NCI-H2227 treated with DMSO at 0.1 percent for 48 hours (cell line): ENCODE data around the gene TFEB.

ENCODE experiments used
- DNase-seq: peaks from one replicate; lab custom pipeline; 2025; lab: John Stamatoyannopoulos, UW

The TFEB gene

DNA sequence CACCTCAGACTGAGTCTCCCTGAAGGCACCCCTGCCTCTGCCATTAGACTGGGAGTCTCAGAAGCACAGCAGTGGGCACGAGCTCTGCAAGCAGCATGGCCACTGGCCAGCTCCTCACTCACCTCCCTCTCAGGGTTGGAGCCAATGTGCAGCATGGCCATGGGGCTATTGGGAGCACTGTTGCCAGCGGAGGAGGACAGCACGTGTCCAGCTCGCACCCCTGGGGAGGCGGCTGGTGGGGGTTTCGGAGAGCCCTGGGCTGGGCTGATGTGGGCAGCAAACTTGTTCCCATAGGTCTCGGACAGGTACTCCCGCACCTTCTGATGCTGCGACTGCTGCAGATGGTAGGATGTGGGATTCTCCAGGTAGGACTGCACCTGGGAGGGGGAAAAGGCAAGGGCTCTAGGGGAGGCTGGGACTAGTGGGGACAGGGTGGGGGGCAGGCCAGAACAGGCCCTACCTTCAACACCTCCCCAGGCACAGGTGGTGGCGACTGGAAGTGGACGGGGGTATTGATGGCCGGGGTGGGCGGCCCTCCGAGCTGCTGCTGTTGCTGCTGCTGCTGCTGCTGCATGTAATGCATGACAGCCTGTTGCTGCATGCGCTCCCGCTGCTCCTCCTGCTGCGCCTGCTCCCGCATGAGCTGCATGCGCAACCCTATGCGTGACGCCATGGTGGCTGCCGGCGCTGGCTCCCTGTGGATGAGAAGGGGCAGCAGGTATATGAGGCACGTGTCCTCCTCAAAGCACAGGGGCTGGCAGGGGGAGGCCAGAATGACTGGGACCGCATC is 44.7 kb downstream of the TFEB start:
- no peak for DNase-seq

DNA sequence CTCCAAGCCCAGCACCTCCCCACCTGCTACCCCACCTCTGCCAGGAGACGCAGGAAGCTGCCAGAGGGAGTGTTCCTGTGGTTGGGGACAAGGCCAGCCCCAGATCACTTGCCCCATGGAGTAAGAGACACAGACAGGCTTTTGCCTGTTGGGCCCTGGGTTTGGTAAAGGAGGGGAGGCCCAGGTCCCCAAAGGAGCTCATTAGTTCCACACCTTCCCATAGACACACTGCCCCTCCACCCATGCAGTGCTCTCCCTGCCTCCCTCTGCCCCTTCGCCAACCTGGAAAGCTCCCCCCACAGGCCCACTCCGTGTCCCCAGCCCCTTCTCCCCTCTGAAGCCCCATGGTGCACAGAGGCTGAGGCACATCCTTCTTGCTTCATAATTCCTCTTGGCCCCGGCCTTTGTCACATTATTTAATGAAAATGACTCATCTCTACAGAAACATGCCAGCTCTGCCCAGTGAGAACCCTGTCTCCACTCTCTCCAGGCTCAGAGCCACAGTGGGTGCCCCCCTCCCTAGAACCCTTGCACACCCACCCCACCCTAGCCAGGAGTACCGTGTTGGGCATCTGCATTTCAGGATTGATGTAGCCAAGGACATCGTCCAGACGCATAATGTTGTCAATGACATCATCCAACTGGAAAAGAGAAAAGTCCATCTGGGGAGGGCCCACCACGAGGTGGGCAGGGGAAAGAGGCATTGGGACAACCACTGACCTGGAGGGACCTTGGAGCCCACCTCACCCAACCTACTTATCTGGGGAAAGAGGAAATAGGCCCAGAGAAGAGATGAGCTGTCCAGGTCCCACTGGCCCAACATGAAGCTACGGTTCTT is 46.0 kb downstream of the TFEB start:
- no peak for DNase-seq

DNA sequence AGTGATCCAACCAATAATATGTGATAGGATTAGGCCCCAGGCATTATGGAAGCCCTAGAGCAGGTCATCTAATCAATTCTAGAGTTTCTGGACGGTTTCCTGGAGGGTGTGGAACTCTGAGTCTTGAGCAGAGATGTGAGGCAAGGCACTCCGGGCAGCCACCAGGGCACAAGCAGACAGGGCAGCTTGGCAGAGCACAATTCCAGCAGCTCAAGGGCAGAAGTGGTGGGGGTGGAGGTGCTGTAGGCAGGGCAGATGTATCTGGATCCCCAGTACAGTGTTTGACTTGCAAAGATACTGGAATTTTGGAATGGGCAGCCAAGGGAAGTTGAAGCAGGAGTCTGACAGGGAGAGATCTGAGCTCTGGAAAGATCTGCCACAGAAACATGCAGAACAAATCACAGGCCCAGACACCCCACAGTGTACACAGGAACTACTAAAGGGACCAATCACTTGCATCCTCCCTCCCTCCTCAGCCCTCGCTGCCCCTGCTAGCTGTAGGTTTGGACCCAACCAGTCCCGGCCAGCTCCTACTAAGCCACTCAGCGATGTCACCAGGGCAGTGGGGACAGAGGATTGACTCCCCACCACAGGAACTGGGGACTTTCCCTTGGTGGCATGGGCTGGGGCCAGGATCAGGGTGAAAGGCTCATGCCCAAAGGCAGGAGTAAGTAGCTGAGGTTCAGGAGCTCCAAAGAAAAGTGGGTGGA is 47.0 kb downstream of the TFEB start:
- DNase-seq, result no peak

DNA sequence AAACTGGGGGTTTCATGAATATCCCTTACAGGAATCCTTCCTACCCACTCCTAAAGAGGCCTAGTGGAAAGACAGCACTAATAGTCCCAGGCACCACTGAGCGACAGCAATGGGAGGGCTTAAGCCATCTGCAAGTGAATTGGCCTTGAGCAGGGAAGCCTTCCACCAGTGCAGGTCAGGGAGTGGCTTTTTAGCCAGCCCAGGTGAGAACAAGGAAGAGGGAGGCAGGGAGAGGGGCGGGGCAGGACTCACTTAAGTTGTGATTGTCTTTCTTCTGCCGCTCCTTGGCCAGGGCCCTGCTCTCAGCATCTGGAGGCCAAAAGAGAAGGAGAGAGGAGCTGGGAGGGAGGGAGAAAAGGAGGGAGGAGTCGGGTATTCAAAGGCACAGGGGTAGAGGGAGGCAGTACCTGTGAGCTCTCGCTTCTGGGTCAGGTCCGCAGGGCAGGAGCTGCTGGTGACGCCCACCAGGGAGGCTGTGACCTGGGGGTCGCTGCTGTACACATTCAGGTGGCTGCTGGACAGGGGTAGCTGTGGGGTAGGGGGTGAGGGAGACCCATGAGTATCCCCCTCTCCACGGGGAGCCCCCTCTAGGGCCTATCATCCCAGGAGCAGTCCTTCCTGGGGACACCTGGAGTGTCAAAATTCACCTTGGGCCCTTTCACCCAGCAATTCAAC is 47.8 kb downstream of the TFEB start:
- no peak for DNase-seq

DNA sequence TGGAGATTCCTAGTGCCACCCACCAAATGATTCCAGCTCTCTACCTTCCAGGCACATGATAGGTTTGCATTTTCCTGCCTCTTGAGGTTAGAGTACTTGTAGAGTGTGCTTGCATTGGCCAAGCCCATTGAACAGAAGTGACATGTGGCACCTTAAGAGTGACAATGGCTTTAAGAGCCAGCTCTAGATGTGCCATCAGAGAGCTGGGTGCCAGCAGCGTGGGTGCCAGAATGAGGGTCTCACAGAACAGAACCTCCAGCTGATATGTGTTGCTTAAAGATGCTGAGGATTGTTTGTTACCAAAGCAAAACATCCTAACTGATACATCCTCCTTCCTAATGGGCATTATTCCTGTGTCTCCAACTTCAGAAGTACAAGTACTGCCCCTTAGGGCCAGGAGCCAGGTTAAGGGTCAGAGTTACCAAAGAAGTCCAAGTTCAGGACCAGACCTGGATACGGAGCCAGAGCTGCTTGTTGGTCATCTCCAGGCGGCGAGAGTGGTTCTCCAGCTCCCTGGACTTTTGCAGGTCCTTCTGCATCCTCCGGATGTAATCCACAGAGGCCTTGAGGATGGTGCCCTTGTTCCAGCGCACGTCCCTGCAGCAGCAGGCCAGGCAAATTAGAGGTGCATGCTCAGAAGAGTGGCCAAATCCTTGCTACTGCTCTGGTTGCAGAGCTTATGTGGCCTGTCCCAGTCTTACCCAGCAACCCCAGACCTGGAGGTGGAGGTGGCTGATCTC is 49.6 kb downstream of the TFEB start:
- no peak for DNase-seq

DNA sequence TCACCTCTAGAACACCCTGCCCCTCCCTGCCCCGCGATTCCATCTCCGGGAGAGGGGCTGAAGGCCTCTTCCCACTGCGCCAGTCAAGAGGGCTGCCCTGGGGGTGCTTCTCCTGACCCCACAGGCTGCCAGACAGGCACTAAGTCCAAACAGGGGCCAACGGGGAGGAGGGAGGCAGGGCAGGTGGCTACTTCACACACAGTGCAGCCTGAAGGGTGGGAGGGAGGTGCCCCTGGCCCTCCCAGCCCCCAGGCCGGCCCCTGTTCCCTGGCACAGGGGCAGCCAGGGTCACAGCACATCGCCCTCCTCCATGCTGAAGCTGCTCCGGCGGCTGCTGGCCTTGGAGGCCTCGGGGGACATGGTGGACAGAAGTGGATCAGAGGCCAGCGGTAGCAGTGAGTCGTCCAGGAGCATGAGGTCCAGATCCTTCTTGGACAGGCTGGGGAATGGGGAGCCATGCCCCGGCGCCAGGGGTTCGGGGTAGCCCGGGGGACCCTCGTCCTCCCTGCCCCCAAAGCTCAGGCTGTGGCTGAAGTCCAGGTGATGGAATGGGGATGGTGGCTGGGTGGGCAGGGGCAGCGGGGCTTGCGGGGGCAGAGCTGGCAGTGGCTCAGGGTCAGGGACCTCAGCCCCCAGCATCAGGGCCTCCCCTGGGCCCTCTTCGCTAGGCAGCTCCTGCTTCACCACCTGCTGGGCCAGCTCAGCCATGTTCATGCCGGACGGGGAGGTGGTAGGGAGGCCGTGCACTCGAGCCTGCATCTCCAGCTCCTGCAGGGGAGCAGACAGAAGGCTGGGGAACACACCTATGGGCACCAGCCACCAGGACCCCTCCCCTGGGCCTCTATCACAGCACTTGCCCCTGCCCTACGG is 50.9 kb downstream of the TFEB start:
- no peak for DNase-seq

DNA sequence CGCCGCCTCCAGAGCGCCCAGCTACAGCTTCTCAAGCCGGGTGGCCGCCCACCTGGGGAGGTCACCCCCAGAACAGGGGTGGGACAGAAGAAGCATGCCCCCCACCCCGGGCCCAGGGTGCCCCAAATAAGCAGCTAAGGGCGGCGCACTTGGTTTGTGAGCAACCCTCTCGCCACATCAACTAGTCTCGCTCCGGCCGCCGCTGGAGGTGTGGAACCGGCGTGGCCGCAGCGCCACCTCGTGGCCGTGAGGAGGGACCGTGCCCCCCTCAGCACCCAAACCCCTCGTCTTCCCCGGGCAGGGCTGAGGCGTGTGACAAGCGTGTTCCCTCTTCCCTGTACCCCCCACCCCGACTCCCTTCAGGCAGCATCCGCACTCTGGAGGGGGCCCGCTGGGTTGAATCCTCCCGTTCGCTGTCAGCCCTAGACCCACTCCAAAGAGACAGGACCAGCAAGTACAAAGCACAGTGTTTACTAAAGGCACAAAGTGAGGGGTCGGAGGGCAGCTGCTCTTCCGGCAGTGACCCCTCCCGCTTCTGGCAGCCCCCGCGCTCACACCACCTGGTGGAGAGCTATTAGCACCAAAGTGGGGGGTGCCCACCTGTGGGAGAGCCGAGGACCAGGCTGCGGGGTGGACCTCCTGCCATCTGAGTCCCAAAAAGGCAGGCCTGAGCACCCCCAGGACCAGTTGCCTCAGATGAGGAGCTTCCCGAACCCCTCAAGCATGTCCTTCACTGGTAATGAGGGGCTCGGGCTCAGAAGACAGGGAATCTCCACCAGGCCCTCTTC is 51.7 kb downstream of the TFEB start:
- DNase-seq, result peak; percentile 46

DNA sequence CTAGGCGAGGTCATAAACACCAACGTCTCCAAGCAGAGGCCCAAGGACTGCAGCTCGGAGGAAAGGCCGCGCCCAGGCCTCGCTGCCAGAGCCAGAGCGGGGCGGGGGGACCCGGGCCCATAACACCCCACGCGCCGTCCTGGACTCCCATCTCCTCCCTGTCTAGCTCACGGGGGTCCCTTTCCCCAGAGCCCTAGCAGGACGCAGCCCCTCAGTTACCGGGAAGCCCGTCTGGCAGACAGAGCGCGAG is 52.2 kb downstream of the TFEB start:
- DNase-seq, result no peak

DNA sequence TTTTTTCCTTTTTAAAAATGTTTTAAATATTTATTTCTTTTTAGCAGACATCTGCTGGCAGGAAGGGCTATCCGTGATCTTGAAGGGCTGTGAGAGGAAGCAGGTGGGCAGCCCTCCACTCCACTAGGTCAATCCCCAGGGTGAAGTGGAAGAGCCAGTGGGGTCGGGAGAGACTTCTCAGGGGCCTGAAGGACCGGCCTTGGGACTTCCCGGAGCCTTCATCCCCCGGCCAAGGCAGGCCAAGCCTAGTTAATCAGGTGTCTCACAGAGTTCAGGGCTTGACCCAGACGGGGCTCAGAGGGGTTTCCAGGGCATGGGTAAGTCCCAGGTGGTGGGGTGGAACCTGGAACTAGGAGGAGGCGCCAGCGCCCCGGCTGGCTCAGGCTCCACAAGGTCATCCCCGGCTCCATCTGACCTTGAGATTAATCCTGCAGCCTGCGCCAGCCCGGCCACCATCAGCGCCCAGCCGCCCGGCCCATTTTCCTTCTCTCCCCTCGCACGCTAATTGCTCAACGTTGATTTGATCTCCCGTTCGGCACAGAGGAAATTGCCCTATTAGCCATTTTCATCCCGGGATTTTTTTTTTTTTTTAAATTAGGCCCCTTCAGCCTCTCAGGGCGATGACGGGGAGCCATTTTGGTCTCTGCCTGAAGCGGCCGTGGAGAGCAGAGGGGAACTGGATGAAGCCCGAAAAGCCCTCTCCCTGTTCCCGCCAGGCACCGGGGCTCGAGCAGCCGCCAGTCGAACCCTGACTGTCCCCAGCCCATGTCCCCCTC is 52.7 kb downstream of the TFEB start:
- DNase-seq, result no peak

DNA sequence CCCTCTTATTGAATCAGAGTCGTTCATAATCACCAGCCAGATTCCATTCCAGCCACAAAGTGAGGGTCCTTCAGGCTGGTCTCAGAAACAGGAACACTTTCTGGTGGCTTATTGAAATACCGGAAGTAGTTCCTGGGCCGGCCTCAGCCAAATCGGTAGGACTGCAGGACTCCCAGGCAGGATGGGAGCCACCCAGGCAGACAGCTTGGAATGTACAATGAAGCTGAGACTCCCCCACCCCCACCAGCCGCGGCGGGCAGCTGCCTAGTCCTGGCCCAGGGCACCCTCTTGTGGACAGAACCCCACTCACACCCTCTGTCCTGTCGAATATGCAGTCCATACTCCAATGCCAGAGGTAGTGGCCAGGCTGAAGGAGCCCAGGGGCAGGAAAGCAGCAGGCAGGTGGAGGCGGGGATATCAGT is 53.3 kb downstream of the TFEB start:
- peak; percentile 85 for DNase-seq

DNA sequence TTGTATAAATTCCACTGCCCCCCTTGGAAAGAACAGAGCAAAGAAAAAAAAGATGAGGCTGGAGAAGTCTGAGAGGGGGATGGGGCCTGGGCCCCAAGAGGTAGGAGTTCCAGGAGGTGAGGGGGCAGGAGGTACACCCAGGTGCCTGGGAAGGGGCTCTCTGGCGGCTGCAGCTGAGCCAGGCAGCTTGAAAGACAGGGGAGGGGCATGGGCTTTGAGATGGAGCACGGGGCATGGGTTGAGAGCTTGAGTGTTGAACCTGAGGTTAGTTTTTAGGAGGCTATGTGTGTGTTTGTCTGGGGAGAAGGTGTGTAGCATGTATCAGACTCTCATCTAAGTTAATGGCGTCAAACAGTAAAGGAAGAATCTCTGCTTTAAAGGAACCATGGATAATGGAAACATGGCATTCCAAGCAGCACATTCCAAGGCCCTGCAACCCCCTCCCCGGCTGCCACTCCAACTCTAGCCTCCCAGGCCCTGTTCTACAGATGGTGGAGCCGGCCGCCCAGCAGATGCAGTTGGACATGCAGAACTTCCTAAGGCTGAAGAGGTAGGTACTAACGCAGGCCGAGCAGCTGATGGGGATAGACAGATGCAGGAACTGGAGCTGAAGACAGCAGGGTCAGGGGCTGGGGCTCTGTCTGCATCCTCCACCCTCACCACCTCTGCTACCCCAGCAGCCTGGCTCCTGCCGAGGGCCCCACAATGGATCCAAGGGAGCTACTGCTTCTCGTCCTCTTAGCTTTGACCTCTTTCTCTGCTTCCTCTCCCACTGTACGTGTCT is 55.0 kb downstream of the TFEB start:
- DNase-seq, result peak; percentile 4

DNA sequence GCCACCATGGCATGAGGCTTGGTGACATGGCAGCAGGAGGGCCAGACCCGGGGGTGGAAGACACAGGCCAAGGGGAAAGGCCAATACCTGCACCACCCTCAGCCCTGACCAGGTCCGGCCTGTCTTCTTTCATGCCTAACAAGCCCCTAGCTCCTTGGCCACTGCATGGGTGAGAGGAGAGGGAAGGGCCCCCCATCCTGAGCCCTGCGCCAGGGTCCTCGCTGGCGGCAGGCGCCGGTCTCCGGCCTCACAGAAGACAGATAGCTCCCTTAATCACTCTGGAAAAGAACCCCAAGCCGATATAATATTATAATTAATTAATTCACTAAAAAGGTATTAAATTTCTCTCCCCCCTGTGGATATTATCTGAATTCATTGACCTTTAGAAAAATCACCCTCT is 55.7 kb downstream of the TFEB start:
- no peak for DNase-seq

DNA sequence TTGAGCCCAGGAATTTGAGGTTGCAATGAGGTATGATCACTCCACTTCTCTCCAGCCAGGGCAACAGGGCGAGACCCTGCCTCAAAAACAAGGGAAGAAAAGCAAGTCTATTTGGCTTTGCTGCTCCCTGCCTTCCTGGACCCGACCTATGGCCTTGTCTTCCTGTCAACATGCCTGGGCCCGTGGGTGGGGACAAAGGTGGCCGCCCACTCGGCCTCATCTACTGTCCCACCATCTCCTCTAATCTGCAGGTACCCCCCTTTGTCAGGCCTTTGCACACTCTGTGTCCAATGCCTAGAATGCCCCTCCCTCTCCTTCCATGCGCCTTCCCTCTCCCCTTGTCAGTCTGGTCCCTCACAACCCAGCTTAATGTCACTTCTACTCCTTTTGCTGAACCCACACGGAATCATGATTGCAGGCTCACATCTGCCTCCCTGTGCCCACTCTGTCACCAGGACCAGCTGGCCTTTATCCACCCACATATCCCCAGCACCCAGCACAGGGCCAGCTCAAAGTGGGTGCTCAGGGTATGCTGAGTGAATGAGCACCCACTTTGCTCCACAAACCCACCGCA is 56.8 kb downstream of the TFEB start:
- no peak for DNase-seq

DNA sequence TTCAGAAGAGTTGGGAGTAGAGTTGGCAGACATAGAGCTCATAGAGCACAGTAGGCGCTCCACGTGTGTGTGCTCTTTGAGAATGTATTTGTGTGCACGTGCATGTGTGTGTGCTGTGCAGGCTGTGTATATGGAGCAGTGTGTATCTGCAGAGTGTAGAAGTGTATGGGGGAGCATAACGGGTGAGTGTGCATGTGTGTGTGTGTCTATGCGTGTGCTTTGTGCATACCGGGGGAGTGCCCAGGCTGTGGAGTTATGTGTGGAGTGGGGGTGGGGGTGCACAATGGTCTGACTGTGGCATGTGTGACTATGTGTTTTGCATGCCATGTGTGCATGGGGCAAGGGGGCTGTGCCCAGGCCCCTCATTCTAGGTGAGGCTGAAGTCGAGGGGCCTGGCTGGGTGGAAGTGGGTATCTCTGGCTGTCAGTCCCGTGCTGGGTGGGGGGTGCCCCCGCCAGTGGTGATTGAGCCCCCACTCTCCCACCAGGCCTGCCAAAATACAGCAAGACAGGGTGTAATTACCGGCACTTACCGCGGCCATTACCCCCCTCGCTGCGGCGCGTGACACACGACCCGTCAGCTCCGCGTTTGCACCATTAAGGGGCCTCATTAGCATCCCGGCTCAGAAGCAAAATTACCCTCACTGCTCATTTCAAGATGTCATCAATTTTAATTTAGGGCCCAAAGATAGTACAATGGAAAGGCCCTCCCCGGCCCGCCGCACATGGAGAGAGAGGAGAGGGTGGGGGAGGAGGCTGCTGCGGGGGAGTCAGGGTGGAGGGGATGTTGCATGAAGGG is 58.1 kb downstream of the TFEB start:
- peak; percentile 73 for DNase-seq

DNA sequence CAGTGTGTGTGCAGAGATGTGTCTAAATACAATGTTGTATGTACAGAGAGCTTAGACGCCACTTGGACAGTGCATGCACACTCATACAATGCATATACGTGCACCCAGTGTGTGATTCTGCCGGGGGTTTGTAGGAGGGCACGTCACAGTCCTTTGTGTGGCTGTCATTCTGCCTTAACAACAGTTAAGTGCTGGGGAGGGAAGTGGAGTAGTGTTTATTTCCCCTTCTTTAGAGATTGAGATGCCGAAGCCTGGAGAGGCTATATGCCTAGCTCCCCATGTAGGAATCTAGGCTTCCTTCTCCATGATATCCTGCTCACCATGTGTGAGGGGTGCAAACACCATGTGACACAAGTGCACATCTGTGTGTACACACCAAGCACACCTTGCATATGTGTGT is 59.0 kb downstream of the TFEB start:
- DNase-seq, result peak; percentile 47

DNA sequence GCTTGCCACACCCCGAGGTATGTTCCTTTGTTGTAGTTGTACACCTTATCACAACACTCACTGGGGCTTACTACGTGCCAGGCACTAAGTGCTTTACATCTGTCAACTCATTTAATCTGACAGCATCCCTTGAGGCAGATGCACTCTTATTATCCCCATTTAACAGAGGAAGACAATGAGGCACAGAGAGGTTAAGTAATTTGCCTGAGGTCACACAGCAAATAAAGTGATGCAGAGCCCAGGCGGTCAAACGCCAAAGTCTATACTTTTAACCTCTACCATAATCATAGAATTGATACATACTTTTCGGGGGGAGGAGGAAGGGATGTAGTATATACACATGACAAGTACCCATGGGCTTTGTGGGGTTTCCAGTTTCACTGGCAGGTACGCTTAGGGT is 59.4 kb downstream of the TFEB start:
- no peak for DNase-seq

DNA sequence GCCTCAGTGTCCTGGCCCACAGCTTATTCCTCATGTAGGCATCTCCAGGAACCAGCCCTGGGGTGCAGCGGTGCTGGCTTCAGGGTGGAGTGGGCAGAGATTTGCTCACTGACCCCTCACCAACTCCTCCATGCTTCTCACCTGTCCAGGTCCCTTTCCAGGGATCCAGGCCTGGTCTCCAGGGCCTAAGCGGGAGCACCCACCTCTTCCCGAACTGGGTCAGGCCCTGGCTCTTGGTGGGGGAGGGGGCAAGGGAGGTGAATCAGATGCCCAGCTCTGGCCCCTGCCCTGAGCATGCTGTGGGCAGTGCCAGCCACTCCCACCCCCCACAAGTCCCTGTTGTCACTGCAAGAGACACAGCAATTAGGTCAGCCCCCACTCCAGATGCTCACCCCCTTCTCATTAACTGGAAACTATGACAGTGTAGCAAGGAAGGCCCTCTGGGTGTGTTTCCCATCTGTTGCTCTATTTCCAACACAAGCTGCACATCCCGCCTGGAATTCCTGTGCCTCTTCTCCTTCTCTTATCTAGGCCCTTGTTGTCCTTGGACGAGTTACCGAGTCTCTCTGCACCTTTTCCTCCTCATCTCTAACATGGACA is 60.1 kb downstream of the TFEB start:
- no peak for DNase-seq
